Fibroblast of lung (primary cell): Measurements from ENCODE around the gene SCAF11. TPM values are rescaled to one million over a fixed set of nuclear protein-coding genes. Genes with fewer than 3 reads are reported as not detected.
A peak's percentile ranks its signal among the peaks of the same experiment; 100 is the strongest.

Source experiments
- DNase-seq, 2 donors: peaks; one replicate each; pipeline versions ENCODE4 v3.0.0 to v3.0.0-alpha.2; 2010; ENCODE audit warnings: low read depth in 2 of 2
- H2AFZ ChIP-seq: 2 replicates; pipeline ENCODE4 v1.5.1; 2012; ENCODE audit warnings: low read length, control low read depth, inconsistent platforms
- H3K27ac ChIP-seq: 2 replicates; pipeline ENCODE4 v1.5.1; 2011; ENCODE audit warnings: low read length, control low read depth; ENCODE audit not compliant: insufficient read depth
- H3K27me3 ChIP-seq: 2 replicates; pipeline ENCODE4 v1.5.1; 2011; ENCODE audit warnings: mild to moderate bottlenecking, low read length; ENCODE audit not compliant: control insufficient read depth, insufficient read depth
- H3K36me3 ChIP-seq: 2 replicates; pipeline ENCODE4 v1.5.1; 2011; ENCODE audit warnings: low read length; ENCODE audit not compliant: control insufficient read depth, insufficient read depth
- H3K4me1 ChIP-seq: 2 replicates; pipeline ENCODE4 v1.5.1; 2011; ENCODE audit warnings: low read length; ENCODE audit not compliant: control insufficient read depth, insufficient read depth; ENCODE audit errors: extremely low read depth
- H3K4me2 ChIP-seq: 2 replicates; pipeline ENCODE4 v1.5.1; 2011; ENCODE audit warnings: low read length, control low read depth; ENCODE audit not compliant: insufficient read depth; ENCODE audit errors: extremely low read depth
- H3K4me3 ChIP-seq, 4 experiments: fragments of 200-600 bp in 1 of 4; sonication (generic) in 1 of 4; replicated peaks in 1 of 4; 2 replicates each; pipeline ENCODE4 v1.5.1; 2011 to 2016; ENCODE audit warnings: low read length in 4 of 4, low read depth in 3 of 4, mild to moderate bottlenecking in 3 of 4, control low read depth in 2 of 4, inconsistent platforms in 1 of 4, mixed read lengths in 1 of 4; ENCODE audit not compliant: insufficient read depth in 1 of 4; ENCODE audit errors: control extremely low read depth in 1 of 4
- H3K79me2 ChIP-seq: 2 replicates; pipeline ENCODE4 v1.5.1; 2012; ENCODE audit warnings: mild to moderate bottlenecking, low read length, inconsistent platforms; ENCODE audit not compliant: control insufficient read depth, insufficient read depth
- H3K9ac ChIP-seq: 2 replicates; pipeline ENCODE4 v1.5.1; 2011; ENCODE audit warnings: mild to moderate bottlenecking, low read length, control low read depth; ENCODE audit not compliant: insufficient read depth
- H3K9me3 ChIP-seq: 2 replicates; pipeline ENCODE4 v1.5.1; 2012; ENCODE audit warnings: low read depth, low read length; ENCODE audit not compliant: control insufficient read depth, insufficient read depth
- H4K20me1 ChIP-seq: 2 replicates; pipeline ENCODE4 v1.5.1; 2011; ENCODE audit warnings: low read length; ENCODE audit not compliant: control insufficient read depth, insufficient read depth; ENCODE audit errors: extremely low read depth
- EZH2 ChIP-seq: IDR thresholded peaks from 2 replicates; pipeline ENCODE4 v1.5.1; 2012; ENCODE audit warnings: low read length, control low read depth, mild to moderate bottlenecking; ENCODE audit errors: missing control alignments
- polyA plus RNA-seq, 2 donors: library from polyadenylated mRNA; depleted of rRNA in 1 of 2; stranded (reverse) in 1 of 2; unstranded in 1 of 2; fragments of >200 nt; gene quantifications; 2 replicates each; pipeline ENCODE4 v1.2.1, GENCODE V29; 2011 to 2012; ENCODE audit warnings: missing spikeins in 1 of 2
- total RNA-seq: library from RNA; depleted of rRNA; stranded (reverse); fragments of >200 nt; gene quantifications from 2 replicates; pipeline ENCODE4 v1.2.1, GENCODE V29; 2014
- TF ChIP-seq, protein P1 (sequence below), 2 donors: IDR thresholded peaks in 1 of 2; conservative IDR thresholded peaks in 1 of 2; 1 replicate in 1 of 2; 2 replicates in 1 of 2; pipeline ENCODE4 v1.5.1; 2011 to 2012; ENCODE audit warnings: low read length in 2 of 2, control low read depth in 1 of 2, inconsistent platforms in 1 of 2, low read depth in 1 of 2, mild to moderate bottlenecking in 1 of 2

SCAF11 gene
- total and polyA plus RNA-seq, 2 donors (not counting 1 experiment from before 2014, with no cell fraction given): 43.8 to 79.4 TPM

DNA sequence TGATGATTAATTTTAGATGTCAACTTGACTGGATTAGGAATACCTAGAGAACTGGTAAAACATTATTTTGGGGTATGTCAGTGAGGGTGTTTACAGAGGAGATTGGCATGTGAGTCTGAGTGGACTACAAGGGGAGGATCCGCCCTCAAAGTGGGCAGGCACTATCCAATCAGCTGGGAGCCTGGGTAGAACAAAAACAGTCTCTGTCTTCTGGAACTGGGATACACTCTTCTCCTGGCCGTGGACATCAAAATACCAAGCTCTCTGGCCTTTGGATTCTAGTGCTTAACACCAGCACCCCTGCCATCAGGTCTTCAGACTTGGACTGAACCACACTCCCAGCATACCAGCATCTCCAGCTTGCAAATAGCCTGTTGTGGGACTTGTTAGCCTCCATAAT is 4.4 kb upstream of the SCAF11 start:
- Histone ChIP-seq H4K20me1 (no peaks in the 10 kb centered on the region), H2AFZ (no peak overlapping the region)
- no peak for TF ChIP-seq EZH2
- TF ChIP-seq, protein P1, sequence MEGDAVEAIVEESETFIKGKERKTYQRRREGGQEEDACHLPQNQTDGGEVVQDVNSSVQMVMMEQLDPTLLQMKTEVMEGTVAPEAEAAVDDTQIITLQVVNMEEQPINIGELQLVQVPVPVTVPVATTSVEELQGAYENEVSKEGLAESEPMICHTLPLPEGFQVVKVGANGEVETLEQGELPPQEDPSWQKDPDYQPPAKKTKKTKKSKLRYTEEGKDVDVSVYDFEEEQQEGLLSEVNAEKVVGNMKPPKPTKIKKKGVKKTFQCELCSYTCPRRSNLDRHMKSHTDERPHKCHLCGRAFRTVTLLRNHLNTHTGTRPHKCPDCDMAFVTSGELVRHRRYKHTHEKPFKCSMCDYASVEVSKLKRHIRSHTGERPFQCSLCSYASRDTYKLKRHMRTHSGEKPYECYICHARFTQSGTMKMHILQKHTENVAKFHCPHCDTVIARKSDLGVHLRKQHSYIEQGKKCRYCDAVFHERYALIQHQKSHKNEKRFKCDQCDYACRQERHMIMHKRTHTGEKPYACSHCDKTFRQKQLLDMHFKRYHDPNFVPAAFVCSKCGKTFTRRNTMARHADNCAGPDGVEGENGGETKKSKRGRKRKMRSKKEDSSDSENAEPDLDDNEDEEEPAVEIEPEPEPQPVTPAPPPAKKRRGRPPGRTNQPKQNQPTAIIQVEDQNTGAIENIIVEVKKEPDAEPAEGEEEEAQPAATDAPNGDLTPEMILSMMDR (conservative IDR thresholded peaks at IDR 0.05 in 1 of 2, IDR thresholded peaks at IDR 0.05 in 1 of 2; ENCODE audit: low read depth in 1 of 2, low read length in 2 of 2): no peak

GRCh38 chr12:45991284-45992249 is 1.2 kb upstream of the SCAF11 start:
- H3K79me2 ChIP-seq: peaks cover 40% of the 10 kb centered on the region
- no peaks in the 10 kb centered on the region for H3K27me3 ChIP-seq
- peak overlapping the region; percentile 100 for H2AFZ ChIP-seq
- H3K27ac ChIP-seq: peak overlapping the region; percentile 86
- no peaks in the 10 kb centered on the region for H4K20me1 ChIP-seq
- peak; percentile 54 to 60 for DNase-seq
- peak overlapping the region; percentile 63 to 88 (median 73) for H3K4me3 ChIP-seq
- H3K9ac ChIP-seq: peak overlapping the region; percentile 79
- peak overlapping the region; percentile 86 for H3K4me2 ChIP-seq
- H3K36me3 ChIP-seq: no peaks in the 10 kb centered on the region
- TF ChIP-seq, protein P1 (conservative IDR thresholded peaks at IDR 0.05 in 1 of 2, IDR thresholded peaks at IDR 0.05 in 1 of 2; ENCODE audit: low read depth in 1 of 2, low read length in 2 of 2): no peak
- no peak for TF ChIP-seq EZH2
- H3K4me1 ChIP-seq: peaks cover 4% of the 10 kb centered on the region
- H3K9me3 ChIP-seq: no peaks in the 10 kb centered on the region

More for the DNA sequence above, 4.4 kb upstream of the SCAF11 start:
- H3K4me2 ChIP-seq: no peak overlapping the region
- H3K4me3 ChIP-seq: no peak overlapping the region
- H3K79me2 ChIP-seq: peaks cover 8% of the 10 kb centered on the region
- H3K27me3 ChIP-seq: no peaks in the 10 kb centered on the region
- no peak overlapping the region for H3K9ac ChIP-seq
- no peaks in the 10 kb centered on the region for H3K4me1 ChIP-seq
- no peak overlapping the region for H3K27ac ChIP-seq
- no peak for DNase-seq
- H3K9me3 ChIP-seq: no peaks in the 10 kb centered on the region
- no peaks in the 10 kb centered on the region for H3K36me3 ChIP-seq

GRCh38 chr12:45989721-45990467 is 480 bp downstream of the SCAF11 start:
- Histone ChIP-seq H3K27ac (peak overlapping the region; percentile 98), H3K9ac (peak overlapping the region; percentile 98), H4K20me1 (no peaks in the 10 kb centered on the region), H3K4me1 (peaks cover 4% of the 10 kb centered on the region), H3K4me3 (peak overlapping the region; percentile 68 to 96 (median 80)), H3K27me3 (no peaks in the 10 kb centered on the region), H2AFZ (peak overlapping the region; percentile 61), H3K9me3 (no peaks in the 10 kb centered on the region), H3K36me3 (no peaks in the 10 kb centered on the region), H3K79me2 (peaks cover 56% of the 10 kb centered on the region), H3K4me2 (peak overlapping the region; percentile 69)
- TF ChIP-seq EZH2: no peak
- TF ChIP-seq, protein P1 (conservative IDR thresholded peaks at IDR 0.05 in 1 of 2, IDR thresholded peaks at IDR 0.05 in 1 of 2; ENCODE audit: low read depth in 1 of 2, low read length in 2 of 2): no peak
- DNase-seq: peak; percentile 54 to 64
